Omental fat pad (tissue), 4 donors: ENCODE results near the gene FBXW10. TPM values are rescaled to one million over a fixed set of nuclear protein-coding genes. Genes with fewer than 3 reads are reported as not detected.
"Not testable (repeated sequence)": the region's sequence is repeated elsewhere in the genome, so short reads cannot be mapped to it uniquely, and the experiment has no call there.

ENCODE experiments used
- ATAC-seq: fragments of 150-250 bp; one replicate; pipeline ENCODE4 v1.9.1; 2016; ENCODE audit warnings: mild to moderate bottlenecking, moderate library complexity; ENCODE audit not compliant: low FRiP score
- DNase-seq: peaks from one replicate; pipeline ENCODE4 v3.0.0-alpha.2; 2019; ENCODE audit warnings: low spot score
- small RNA-seq: library from RNA; depleted of rRNA; stranded (forward); fragments of <200 nt; gene quantifications from one replicate; pipeline ENCODE3, GENCODE V24; 2016
- total RNA-seq, 4 donors: library from RNA; depleted of rRNA; stranded (reverse); fragments of >200 nt; gene quantifications; one replicate each; pipeline ENCODE4 v1.1.0, GENCODE V29; 2016

Gene FBXW10
- total RNA-seq, 4 donors from 2014 or later: 0.19 TPM; not detected in 3

GRCh38 chr17:18815924-18816323, 72.1 kb downstream of the FBXW10 start:
- not testable (repeated sequence) for DNase-seq, ATAC-seq

GRCh38 chr17:18816489-18817371, 72.9 kb downstream of the FBXW10 start:
- not testable (repeated sequence) for DNase-seq, ATAC-seq

GRCh38 chr17:18821430-18821829, 77.6 kb downstream of the FBXW10 start:
- DNase-seq, ATAC-seq: not testable (repeated sequence)

- DNase-seq: not testable (repeated sequence)
Measured at GRCh38 chr17:18827613-18828012, 83.8 kb downstream of the FBXW10 start.

More at GRCh38 chr17:18827613-18828012, 83.8 kb downstream of the FBXW10 start:
- not testable (repeated sequence) for ATAC-seq

Small RNA genes within 50 kb of the gene (small RNA-seq; reads per million reads assigned to genes)
- not detected for gene AC026271.4

Other genes starting within 250 kb of the FBXW10 start
- not detected for gene TBC1D28, start 99.7 kb upstream of the FBXW10 start, total RNA-seq
- gene FOXO3B, start 61.7 kb upstream of the FBXW10 start, total RNA-seq: 1 to 10 TPM; 6.4 to 7.8 (median 7.0) TPM
- gene TVP23B, start 37.1 kb downstream of the FBXW10 start, total RNA-seq: 10 to 100 TPM; 28.4 to 42.2 (median 40.9) TPM
- gene PRPSAP2, start 114.1 kb downstream of the FBXW10 start, total RNA-seq: 10 to 100 TPM; 14.3 to 28.4 (median 14.9) TPM
- gene SLC5A10, start 208.1 kb downstream of the FBXW10 start, total RNA-seq: not detected